Measurements from ENCODE around the gene NOS1AP.

NOS1AP gene

DNA sequence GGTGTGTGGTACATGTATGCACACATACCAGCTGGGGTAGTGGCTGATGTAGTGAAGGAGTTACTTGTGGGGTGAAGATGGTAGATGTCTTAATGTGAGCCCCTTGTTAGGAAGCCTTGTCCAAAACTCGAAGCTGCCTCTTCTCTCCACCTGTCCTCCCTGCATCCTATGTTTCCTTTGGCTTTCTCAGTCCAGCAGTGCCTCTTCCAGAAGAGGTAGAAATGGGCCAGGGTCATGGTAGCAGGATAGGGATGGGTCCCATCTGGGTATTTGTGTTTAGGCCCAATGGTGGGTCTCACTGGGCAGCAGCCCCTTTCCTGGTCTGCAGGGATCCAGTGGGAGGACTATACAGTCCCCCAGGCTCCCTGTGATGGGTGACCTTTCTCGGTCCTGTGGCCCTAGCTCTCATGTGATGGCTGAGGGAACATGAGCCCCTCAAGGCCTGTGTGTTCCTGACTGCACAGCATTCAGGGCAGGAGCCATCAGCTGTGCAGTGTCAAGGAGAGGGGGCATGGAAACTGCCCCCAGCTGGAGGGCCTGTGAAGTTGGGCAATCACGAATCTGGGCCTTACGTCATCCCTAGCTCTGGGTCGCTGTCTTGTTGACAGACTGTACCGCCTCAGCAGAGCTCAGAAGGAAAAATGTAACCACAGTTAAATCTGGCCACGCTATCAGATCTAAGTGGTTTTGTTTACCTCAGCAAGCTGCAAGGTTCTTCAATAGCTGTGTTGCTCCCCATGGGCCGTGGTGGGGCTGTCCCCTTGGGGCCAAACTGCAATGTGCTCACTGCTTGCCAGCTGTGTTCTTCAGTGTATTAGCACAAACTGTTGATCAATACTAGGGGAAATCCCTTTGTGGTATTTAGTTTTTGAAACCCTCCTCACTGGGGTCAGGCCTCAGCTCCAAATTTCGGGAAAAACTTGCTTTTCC is 82.7 kb downstream of the NOS1AP start:
- H3K36me3 ChIP-seq (replicated peaks; ENCODE audit: insufficient read depth, low read length), result no peaks in the 10 kb centered on the region
- H3F3A ChIP-seq (ENCODE audit: insufficient read depth, low read length), result no peaks in the 10 kb centered on the region
- no peak for TF ChIP-seq CTCF (IDR thresholded peaks at IDR 0.05; ENCODE audit: low read length)
- TF ChIP-seq EZH2 (optimal IDR thresholded peaks at IDR 0.05; ENCODE audit: low read depth, low read length), result no peak
- no peak for TF ChIP-seq EZH2phosphoT487 (IDR thresholded peaks at IDR 0.05; ENCODE audit: low read length)
- H3K4me2 ChIP-seq (ENCODE audit: low read depth, low read length), result no peak overlapping the region
- no peaks in the 10 kb centered on the region for H3K9me3 ChIP-seq (replicated peaks; ENCODE audit: insufficient read depth, low read length)
- no peak overlapping the region for H3K27ac ChIP-seq (ENCODE audit: low read length)
- no peak overlapping the region for H3K9ac ChIP-seq (ENCODE audit: low read length)
- H4K20me1 ChIP-seq (ENCODE audit: insufficient read depth, low read length), result no peaks in the 10 kb centered on the region
- no peak overlapping the region for H3K4me3 ChIP-seq (ENCODE audit: low read length)
- H3K27me3 ChIP-seq (replicated peaks; ENCODE audit: insufficient read depth, low read length), result no peaks in the 10 kb centered on the region
- DNase-seq, result no peak
- no peaks in the 10 kb centered on the region for H3K4me1 ChIP-seq (ENCODE audit: low read length)
- H2AFZ ChIP-seq (ENCODE audit: low read length), result no peak overlapping the region
- H3K9me2 ChIP-seq (replicated peaks; ENCODE audit: insufficient read depth, low read length), result no peaks in the 10 kb centered on the region
- no peaks in the 10 kb centered on the region for H3K79me2 ChIP-seq (ENCODE audit: low read length)

DNA sequence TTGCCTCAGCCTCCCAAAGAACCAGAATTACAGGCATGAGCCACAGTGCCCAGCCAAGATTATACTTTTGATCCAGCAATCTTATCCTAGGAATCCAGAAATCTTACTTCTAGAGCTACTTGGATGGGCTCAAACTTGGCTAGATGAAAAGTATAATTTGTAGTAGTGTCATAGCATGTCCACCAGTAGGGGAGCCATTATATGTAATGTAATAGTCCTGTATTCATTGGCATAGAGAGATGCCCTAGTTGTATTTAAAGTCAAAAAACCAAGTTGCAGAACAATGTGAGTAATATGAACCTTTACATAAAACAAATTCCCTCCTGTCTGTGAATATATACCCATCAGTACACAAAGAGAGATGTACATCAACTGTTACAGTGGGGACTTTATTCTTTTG is 83.9 kb downstream of the NOS1AP start:
- H4K20me1 ChIP-seq (ENCODE audit: insufficient read depth, low read length), result no peaks in the 10 kb centered on the region
- no peak for TF ChIP-seq EZH2 (optimal IDR thresholded peaks at IDR 0.05; ENCODE audit: low read depth, low read length)
- no peak for TF ChIP-seq EZH2phosphoT487 (IDR thresholded peaks at IDR 0.05; ENCODE audit: low read length)
- TF ChIP-seq CTCF (IDR thresholded peaks at IDR 0.05; ENCODE audit: low read length), result no peak
- no peak overlapping the region for H3K4me3 ChIP-seq (ENCODE audit: low read length)
- DNase-seq, result no peak
- H3K4me2 ChIP-seq (ENCODE audit: low read depth, low read length), result no peak overlapping the region
- no peaks in the 10 kb centered on the region for H3K9me2 ChIP-seq (replicated peaks; ENCODE audit: insufficient read depth, low read length)
- no peak overlapping the region for H2AFZ ChIP-seq (ENCODE audit: low read length)
- no peak overlapping the region for H3K9ac ChIP-seq (ENCODE audit: low read length)
- no peaks in the 10 kb centered on the region for H3K9me3 ChIP-seq (replicated peaks; ENCODE audit: insufficient read depth, low read length)
- H3F3A ChIP-seq (ENCODE audit: insufficient read depth, low read length), result no peaks in the 10 kb centered on the region
- no peaks in the 10 kb centered on the region for H3K4me1 ChIP-seq (ENCODE audit: low read length)
- no peaks in the 10 kb centered on the region for H3K27me3 ChIP-seq (replicated peaks; ENCODE audit: insufficient read depth, low read length)
- H3K79me2 ChIP-seq (ENCODE audit: low read length), result no peaks in the 10 kb centered on the region
- no peak overlapping the region for H3K27ac ChIP-seq (ENCODE audit: low read length)
- H3K36me3 ChIP-seq (replicated peaks; ENCODE audit: insufficient read depth, low read length), result no peaks in the 10 kb centered on the region

- Histone ChIP-seq H3F3A (ENCODE audit: insufficient read depth, low read length) (no peaks in the 10 kb centered on the region), H4K20me1 (ENCODE audit: insufficient read depth, low read length) (no peaks in the 10 kb centered on the region), H3K36me3 (replicated peaks; ENCODE audit: insufficient read depth, low read length) (no peaks in the 10 kb centered on the region), H3K27me3 (replicated peaks; ENCODE audit: insufficient read depth, low read length) (no peaks in the 10 kb centered on the region), H3K4me1 (ENCODE audit: low read length) (no peaks in the 10 kb centered on the region), H3K9me2 (replicated peaks; ENCODE audit: insufficient read depth, low read length) (no peaks in the 10 kb centered on the region), H2AFZ (ENCODE audit: low read length) (no peak overlapping the region), H3K4me3 (ENCODE audit: low read length) (no peak overlapping the region), H3K27ac (ENCODE audit: low read length) (no peak overlapping the region), H3K9ac (ENCODE audit: low read length) (no peak overlapping the region), H3K4me2 (ENCODE audit: low read depth, low read length) (no peak overlapping the region), H3K9me3 (replicated peaks; ENCODE audit: insufficient read depth, low read length) (no peaks in the 10 kb centered on the region), H3K79me2 (ENCODE audit: low read length) (no peaks in the 10 kb centered on the region)
- no peak for DNase-seq
- TF ChIP-seq EZH2 (optimal IDR thresholded peaks at IDR 0.05; ENCODE audit: low read depth, low read length) (no peak), EZH2phosphoT487 (IDR thresholded peaks at IDR 0.05; ENCODE audit: low read length) (no peak), CTCF (IDR thresholded peaks at IDR 0.05; ENCODE audit: low read length) (no peak)
Measured at GRCh38 chr1:162157469-162157868, 88.0 kb downstream of the NOS1AP start.
